GM21360 (cell line): ENCODE measurements around the gene RALGPS1.
"Not testable (repeated sequence)": the region's sequence is repeated elsewhere in the genome, so short reads cannot be mapped to it uniquely, and the experiment has no call there.

Source experiments
- ATAC-seq: cut with Tn5 transposase; IDR thresholded peaks from one replicate; pipeline ENCODE4 v1.9.1; 2021; ENCODE audit warnings: mild to moderate bottlenecking, moderate library complexity; ENCODE audit not compliant: unreplicated experiment

The RALGPS1 gene

GRCh38 chr9:127132375-127132774, 217.8 kb downstream of the RALGPS1 start:
- ATAC-seq = no peak

GRCh38 chr9:127132921-127133647, 218.5 kb downstream of the RALGPS1 start:
- ATAC-seq = no peak

GRCh38 chr9:127133739-127134167, 219.2 kb downstream of the RALGPS1 start:
- no peak for ATAC-seq

DNA sequence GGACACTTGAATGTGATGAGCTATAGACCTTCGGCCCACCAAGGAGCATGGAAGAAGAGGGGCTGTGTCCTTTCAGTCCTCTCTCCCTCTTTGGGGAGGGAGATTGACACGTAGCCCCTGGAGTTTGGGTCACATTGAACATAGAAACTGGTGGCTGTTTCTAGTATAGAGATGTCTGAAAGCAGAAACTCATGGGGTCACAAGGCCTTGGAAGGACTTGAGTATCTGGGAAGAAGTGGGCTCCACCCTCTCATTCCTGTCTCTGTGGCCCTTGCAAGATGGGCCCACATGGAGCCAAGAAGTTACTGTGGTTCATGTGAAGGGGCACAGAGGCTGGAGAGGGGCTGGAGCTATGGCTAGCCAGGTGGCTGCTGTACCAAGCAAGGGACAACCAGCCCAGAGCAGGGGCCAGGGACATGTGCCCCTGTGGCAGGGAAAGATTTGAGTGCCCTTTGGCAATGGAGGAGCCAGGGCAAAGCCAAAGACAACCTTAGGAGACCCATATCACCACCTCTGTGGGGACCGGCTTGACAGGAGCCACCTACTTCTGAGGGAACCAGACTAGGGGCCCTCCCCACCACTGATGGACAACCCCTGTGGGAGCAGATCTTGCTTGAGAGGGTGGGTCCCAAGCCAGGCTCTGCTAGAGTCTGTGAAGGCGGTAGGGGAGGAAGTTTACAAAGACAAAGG, 220.6 kb downstream of the RALGPS1 start:
- ATAC-seq = no peak

GRCh38 chr9:127136081-127136879, 221.7 kb downstream of the RALGPS1 start:
- ATAC-seq = no peak

DNA sequence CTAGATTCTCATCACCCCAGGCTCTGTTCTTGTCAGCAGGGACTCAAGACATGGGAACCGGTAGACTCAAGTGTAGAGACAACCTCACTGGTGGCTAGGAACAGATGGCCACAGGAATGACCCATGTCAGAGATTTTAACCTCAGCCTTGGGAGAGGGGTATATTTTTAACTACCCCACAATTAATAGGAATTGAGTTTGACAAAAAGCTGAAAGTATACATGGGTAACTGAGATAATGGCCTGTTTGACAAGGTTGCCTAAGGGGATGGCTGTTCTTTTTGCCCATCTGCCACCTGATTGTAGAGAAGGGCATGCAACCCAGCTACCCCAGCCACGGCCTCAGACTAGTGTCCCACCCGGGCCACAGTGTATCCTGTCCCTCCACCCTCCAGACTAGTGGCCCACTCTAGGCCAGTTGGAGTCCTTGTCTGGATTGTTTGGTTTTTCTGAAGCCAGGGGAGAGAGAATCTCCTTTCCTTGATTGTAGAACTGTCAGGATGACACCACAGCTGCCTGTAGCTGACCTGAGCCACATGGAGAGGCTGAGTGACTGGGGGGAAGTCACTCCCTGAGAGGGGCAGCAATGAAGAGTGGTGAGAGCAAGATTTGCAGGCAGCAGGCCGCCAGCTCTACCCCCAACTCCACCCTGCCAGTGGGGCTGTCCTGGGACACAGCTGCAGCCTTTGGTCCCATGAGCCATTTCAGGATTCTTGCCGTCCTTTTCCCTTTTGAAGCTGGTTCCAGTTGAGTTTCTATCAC, 222.5 kb downstream of the RALGPS1 start:
- no peak for ATAC-seq

DNA sequence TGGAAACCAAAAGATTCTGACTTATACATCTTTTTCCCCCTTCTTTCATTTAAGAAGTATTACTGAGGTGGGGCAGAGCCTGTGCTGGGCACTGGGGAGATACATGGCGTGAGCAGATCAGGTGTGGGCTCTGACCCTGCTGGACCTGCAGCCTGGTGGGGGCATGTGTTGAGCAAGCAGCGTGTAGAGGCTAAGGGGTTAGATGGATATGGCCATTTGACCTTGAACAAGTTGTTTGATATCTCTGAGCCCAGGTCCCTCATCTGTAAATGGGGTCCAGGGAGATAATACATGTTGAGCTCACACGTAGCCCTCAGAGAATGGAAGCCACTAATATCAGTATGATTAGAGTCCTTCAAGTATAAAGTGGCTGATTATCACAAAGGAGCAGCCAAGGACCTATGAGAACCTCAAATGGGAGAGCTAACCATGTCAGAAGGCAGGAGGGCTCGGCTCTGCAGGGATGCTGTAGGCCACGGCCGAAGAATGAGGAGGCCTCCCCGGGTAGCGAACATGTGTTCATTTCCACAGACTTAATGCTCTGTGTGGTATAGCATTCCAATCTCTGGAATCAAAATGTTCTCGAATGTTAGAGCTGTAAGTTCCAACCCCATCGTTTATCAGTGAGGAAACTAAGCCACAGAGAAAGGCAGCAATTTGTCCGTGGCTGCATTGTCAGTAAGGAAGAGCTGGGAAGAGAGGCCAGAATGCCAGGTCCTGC, 223.2 kb downstream of the RALGPS1 start:
- ATAC-seq = no peak

- ATAC-seq = no peak
Observed at GRCh38 chr9:127138444-127138843, 223.9 kb downstream of the RALGPS1 start.

- no peak for ATAC-seq
Observed at GRCh38 chr9:127139071-127139731, 224.6 kb downstream of the RALGPS1 start.

DNA sequence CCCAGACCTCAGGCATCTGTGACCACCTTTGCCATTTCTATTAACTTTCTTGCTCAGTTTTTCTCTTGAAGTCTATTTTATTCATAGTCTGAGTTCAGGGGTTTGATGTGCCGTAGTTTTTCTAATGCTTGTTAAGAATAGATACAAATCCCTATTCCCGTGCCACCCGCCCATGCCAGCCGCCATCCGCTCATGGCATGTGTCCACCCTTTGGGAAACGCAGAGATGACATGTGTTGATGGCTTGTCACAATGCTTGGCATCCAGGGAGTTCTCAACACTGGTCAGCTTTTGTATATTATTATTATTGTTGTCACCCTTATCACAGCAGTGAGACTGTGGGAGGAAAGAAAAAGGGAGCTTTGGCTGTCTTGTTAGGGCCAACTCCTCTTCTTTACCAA, 225.2 kb downstream of the RALGPS1 start:
- ATAC-seq = no peak

GRCh38 chr9:127140181-127140580, 225.6 kb downstream of the RALGPS1 start:
- no peak for ATAC-seq

DNA sequence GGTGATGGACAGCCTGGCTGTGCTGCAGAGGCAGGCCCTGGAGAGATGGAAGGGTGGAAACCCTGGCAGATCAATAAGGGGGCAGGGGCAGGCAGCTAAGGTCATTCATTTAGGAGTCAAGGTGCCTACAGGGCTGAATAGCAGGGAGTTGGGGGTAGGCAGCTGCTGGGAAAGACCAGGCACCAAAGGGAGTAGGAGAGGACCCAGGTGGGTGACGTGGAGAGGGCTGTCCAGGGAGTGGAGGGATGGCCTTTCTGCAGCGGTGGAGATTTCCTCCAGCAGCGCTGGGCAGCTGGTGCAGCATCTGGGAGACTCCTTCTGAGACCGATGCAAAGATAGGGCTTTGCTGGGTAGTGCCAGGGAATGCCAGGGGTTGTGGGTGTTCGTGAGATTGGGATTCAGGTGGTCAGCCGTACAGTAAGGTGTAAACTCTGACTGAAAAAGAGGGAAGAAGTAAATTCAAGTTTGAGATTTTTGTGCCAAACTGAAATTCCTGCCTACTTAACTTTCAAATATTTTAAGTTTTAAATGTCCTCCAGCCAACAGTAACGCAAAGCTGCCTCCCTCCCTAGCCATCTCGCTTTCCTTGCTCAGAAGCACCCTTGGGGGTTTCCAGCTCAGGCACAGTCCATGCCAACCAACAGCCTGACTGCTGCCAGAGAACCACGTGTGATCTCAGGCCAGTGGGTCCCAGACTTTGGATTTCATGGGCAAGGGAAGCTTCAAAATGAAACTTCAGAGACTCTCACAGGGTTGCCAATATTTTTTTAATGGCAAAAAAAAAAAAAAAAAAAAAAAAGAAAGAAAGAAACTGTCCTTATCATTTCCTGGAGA, 226.5 kb downstream of the RALGPS1 start:
- no peak for ATAC-seq

- ATAC-seq = no peak
Observed at GRCh38 chr9:127142291-127142690, 227.7 kb downstream of the RALGPS1 start.

GRCh38 chr9:127142931-127143464, 228.4 kb downstream of the RALGPS1 start:
- ATAC-seq = no peak

DNA sequence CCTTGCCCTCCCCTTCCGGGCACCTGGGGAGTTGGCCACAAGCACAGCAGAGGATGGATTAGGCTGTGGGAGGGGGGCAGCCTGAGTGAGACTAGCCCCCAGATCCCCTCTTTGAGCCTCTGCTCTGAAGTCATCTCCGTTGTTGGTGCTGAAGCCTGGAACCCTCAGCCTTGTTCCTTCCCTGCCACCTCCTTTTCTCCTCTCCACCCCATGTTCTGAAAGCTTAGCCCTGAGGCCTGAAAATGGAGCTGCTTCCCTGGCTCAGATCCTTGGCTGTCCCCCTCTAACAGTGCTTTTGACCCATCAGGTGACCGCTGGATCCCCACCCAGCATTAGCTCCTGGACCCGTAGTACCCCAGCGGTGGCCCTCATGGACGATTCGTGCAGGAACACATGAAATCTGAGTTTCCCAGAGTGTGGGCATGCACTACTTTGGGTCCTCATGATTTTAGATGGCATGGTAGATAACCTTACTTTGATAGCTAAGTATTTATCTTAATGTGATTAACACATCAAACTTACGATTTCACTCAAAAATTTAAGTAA, 229.4 kb downstream of the RALGPS1 start:
- no peak for ATAC-seq

- no peak for ATAC-seq
Observed at GRCh38 chr9:127144670-127145445, 230.3 kb downstream of the RALGPS1 start.

GRCh38 chr9:127146841-127147240, 232.3 kb downstream of the RALGPS1 start:
- not testable (repeated sequence) for ATAC-seq

GRCh38 chr9:127147251-127147650, 232.7 kb downstream of the RALGPS1 start:
- no peak for ATAC-seq
